ENCODE data around the gene NUP153.
"Not testable (repeated sequence)": the region's sequence is repeated elsewhere in the genome, so short reads cannot be mapped to it uniquely, and the experiment has no call there.

The NUP153 gene

GRCh38 chr6:17600527-17601385, 106.0 kb downstream of the NUP153 start:
- DNase-seq: peak; percentile 7 to 11

GRCh38 chr6:17599877-17600526, 106.7 kb downstream of the NUP153 start, which contains the start of gene FAM8A1:
FAM8A1 (plus strand) TSS chr6:17600302; CDS start chr6:17600410, 108 bp downstream.
- peak; percentile 83 to 84 for DNase-seq

GRCh38 chr6:17596085-17596484, 110.6 kb downstream of the NUP153 start:
- no peak for DNase-seq

- no peak for DNase-seq
These were observed 113.5 kb downstream of the NUP153 start for GRCh38 chr6:17593246-17593645.

DNA sequence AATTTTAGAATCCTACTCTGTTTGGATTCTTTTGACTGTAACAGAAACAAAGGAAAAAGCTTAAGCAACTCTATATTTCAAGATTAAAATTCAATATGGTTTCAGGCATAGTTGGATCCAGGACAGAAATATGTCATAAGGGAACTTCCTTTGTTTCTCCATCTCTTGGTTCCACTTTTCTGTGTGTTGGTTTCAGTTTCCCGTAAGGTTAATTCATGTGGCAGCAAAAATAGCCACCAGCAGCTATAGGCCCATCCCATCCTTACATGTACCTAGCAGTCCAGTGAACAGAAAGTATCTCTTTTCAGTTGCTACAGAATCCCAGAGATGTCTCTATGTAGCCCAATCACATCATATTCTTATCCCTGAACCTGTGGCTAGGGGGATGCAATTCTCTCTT, 115.4 kb downstream of the NUP153 start:
- no peak for DNase-seq

DNA sequence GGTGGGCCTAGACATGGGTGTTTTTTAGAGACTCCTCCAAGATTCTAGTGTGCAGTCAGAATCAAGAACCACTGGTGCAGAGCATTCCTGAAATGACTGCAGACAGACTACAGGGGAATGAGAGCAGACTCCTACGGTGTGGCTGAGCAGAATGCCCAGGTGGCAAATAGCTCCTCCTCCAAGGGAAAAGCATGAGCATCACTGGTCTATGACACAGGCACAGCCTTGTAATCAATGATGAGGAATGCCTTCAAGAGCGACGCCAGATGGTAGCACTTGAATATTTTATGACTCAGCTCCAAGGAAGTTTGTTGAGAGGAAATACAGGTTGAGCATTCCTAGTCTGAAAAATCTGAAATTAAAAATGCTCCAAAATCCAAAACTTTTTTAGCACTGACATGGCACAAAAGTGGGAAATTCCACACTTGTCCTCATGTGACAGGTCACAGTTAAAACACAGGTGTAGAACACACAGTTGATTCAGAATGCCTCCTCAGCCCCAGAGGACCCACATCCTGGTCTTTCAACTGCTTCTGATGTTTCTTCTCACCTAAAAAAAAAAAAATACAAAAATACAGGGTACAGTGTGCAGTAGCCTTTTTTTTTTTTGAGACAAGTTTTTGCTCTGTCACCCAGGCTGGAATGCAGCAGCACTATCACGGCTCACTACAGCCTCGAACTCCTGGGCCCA, 117.2 kb downstream of the NUP153 start:
- DNase-seq: no peak

DNA sequence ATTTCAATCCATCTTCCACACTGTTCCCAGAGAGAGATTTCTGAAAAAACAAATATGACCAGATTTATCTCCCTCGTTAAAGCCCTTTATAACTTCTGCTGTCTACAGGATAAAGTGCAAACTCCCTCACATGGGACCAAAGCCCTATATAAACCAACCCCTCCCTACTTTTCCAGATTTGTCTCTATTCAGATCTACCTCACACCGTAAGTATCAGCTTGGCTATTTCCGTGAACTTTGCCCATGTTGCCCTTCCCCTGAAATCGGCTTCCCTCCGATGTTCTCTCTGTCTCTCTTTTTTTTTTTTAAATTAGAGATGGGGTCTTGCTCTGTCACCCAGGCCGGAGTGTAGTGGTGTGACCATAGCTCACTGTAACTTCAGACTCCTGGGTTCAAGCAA, 118.7 kb downstream of the NUP153 start:
- DNase-seq: no peak

DNA sequence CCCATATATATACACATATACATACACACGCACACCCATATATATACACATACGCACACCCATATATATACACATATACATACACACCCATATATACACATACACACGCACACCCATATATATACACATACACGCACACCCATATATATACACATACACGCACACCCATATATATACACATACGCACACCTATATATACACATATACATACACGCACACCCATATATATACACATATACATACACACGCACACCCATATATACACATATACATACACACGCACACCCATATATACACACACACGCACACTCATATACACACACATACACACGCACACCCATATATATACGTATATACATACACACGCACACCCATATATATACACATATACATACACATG, 120.1 kb downstream of the NUP153 start:
- DNase-seq: not testable (repeated sequence)

- peak in 1 of 2 experiments; percentile 22 for DNase-seq
These were observed 120.8 kb downstream of the NUP153 start for GRCh38 chr6:17585766-17586490.

DNA sequence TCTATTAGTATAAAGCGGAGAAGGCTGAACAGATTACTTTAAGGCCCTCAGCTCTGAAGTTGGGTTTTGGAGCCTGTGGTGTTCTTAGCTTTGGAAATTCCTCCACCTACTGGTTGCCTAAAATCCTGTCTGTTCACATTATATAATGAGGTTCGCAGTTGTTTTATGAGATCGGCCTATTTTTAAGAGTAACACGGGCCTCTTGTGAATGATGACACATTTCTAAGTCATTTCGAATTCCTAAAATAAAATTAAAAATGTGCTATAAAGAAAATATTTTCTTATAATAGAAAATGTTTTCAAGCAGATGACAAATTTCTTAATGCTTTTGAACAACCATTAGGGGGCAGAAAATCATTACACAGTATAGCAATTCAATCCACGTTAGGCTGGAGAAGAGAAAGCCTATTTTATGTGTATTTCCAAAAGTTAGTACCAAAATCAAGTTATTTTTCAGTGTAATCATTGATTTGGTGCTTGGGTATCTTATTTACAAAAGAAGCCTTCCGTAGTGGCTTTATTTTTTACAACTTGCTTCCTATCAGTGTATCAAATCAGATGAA, 122.4 kb downstream of the NUP153 start:
- DNase-seq: peak; percentile 74 to 77

- DNase-seq: no peak
These were observed 122.9 kb downstream of the NUP153 start for GRCh38 chr6:17583811-17584210.

DNA sequence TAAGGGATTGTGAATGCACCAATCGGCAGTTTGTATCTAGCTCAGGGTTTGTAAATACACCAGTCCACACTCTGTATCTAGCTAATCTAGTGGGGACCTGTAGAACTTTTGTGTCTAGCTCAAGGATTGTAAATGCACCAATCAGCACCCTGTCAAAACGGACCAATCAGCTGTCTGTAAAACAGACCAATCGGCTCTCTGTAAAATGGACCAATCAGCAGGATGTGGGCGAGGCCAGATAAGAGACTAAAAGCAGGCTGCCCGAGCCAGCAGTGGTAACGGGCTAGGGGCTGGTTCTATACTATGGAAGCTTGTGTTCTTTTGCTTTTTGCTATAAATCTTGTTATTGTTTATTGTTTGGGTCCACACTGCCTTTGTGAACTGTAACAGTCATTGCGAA, 125.4 kb downstream of the NUP153 start:
- DNase-seq: not testable (repeated sequence)

DNA sequence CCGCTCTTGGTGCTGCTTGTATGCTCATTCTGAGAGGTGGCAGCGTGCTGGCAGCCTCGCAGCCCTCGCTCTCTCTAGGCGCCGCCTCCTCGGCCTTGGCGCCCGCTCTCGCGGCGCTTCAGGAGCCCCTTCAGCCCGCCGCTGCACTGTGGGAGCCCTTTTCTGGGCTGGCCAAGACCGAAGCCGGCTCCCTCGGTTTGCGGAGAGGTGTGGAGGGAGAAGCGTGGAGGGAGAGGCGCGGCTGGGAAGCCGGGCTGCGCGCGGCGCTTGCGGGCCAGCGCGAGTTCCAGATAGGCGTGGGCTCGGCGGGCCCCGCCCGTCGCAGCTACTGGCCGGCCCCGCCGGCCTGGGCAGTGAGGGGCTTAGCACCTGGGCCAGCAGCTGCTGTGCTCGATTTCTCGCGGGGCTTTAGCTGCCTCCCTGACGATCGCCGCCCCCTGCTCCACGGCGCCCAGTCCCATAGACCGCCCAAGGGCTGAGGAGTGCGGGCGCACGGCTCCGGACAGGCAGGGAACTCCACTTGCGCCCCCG, 126.1 kb downstream of the NUP153 start:
- DNase-seq: no peak

GRCh38 chr6:17577059-17577458, 129.7 kb downstream of the NUP153 start:
- DNase-seq: no peak

DNA sequence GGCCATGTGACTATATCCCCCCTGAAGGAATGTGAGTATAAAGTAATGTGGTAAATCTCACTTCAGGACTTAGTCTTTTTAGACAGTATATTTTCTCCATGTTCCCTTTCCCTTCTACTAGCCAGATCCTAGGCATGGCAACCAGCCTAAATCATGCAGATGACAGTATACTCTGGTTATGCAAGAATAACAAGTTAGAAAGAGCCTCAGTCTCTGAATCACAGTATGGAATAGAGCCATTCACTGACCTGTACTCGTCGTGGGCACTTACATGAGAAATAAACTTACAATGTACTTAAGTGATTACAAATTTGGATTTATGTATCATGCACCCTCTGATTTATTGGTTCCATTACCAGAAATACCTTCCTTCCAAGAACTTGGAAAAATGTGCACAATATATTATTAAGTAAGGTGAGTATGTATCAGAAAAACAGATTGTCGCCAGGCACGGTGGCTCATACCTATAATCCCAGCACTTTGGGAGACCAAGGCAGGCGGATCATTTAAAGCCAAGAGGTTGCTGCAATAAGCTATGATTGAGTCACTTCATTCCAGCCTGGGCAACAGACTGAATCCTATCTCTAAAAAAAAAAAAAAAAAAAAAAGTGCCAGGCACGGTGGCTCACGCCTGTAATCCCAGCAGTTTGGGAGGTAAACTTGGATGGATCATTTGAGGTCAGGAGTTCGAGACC, 131.7 kb downstream of the NUP153 start:
- DNase-seq: no peak

DNA sequence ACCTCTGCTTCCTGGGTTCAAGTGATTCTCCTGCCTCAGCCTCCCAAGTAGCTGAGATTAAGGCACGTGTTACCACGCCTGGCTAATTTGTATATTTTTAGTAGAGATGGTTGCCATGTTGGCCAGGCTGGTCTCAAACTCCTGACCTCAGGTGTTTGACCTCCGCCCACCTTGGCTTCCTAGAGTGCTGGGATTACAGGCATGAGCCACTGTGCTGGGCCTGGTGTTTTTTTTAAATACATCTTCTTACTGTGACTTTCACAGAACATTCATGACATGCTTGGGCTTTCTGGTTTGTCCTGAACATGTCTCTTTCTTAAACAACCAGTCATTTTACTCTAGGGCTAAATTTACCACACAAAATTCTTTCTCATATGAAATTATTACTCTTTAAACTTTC, 141.3 kb downstream of the NUP153 start:
- no peak for DNase-seq

Data from AML-193 (cell line).